ENCODE data around the gene RBM3.

GRCh38 chrX:48606091-48606490 is 31.8 kb downstream of the RBM3 start:
- TF ChIP-seq POLR2A (IDR thresholded peaks at IDR 0.05; ENCODE audit: extremely low read depth, insufficient read length) (no peak), CTCF (IDR thresholded peaks at IDR 0.05; ENCODE audit: low read depth, low read length) (no peak), MAX (IDR thresholded peaks at IDR 0.05; ENCODE audit: low read depth, low read length) (no peak)

Measured in NB4 (cell line).